GM19099 (cell line): Measurements from ENCODE around the gene UVSSA.

ENCODE experiments used
- POLR2A ChIP-seq: IDR thresholded peaks from 3 replicates; pipeline ENCODE4 v1.6.1; 2011; ENCODE audit warnings: low read depth; ENCODE audit not compliant: insufficient read length; ENCODE audit errors: extremely low read depth

Gene UVSSA

DNA sequence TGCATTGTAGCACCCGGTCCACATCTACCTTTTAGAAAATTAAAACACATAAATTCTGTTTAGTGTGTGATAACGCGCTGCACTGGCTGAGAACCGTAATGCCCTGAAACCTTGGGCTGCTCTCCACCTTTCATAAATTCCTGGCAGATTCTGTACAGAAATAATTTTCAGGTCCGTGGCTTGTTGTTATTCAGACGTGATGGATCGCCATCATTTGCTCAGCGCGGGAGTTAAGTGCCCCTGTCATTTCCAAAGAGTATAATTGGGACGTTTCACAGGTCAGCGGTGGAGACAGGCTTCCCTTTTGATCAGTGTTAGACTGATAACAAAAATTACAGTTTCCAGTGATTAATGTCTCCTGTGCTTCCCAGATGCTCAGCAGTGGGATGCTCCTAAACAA lies 16.5 kb downstream of the UVSSA start:
- TF ChIP-seq POLR2A = no peak

DNA sequence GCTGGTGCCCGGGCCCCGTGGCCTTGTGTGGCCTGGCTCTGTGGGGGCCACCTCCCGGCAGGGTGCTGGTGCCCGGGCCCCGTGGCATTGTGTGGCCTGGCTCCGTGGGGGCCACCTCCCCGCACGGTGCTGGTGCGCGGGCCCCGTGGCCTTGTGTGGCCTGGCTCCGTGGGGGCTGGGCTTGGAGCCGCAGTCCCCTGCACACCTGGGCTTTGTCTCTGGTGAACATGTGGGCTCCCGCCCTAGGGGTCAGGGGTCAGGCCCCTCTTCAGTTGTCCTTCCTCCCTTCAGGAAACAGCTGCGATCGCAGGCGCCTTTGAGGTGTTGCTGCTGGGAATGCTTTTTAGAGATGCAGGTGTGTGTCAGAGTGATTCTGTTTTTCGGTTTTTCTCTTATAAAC lies 17.2 kb downstream of the UVSSA start:
- TF ChIP-seq POLR2A = no peak

DNA sequence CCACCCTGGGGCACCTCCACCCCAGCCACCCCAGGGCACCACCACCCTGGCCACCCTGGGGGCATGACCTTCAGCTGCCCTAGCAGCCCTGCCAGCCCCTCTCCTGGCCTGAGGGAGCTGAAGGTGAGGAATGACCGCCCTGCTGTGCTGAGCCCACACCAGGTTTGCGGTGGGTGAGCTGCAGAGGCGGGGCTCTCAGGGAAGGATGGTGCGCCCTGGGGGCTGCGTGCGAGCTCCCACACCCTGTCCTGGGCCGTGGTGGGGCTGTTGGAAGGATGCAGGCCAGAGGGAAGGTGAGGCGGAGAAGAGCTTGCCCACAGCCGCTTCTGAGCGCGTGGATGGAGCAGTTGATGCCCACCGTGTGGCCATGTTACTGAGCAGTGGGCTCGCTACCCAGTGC lies 17.7 kb downstream of the UVSSA start:
- TF ChIP-seq POLR2A = no peak

DNA sequence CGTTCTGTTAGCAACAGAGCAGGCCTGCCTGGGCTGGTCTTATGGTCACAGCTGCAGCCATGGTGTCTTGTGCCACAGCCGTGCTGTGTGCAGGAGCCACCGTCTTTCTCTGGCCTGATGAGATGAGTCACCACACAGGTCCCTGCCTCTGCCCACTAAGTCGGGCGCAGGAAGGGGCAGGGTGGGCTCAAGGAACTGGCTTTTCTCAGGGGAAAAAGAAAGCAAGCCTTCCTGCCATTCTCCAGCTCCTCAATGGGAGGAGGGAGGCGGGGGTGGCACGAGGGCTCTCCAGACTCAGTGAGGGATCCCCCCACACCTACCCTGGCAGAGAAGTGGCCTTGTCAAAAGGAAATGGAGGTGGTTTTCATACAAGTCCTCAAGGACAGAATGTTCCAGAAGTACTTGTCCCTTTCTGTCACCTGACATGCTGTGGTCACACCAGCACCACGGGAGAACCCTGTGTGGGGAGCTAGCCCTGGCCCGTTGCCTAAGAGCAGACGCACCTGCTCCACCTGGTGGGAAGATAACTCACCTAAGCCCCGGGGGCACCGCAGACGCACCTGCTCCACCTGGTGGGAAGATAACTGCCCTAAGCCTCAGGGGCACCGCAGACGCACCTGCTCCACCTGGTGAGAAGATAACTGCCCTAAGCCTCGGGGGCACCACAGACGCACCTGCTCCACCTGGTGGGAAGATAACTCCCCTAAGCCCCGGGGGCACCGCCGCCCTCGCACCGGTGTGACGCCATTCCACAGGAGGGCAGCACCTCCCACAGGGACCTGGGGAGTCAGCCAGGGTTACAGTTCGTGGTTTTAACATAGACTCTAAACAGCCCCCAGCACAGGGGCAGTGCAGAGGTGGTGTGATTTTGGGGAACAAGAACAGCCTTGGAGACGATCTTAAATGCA lies 18.5 kb downstream of the UVSSA start:
- no peak for TF ChIP-seq POLR2A

DNA sequence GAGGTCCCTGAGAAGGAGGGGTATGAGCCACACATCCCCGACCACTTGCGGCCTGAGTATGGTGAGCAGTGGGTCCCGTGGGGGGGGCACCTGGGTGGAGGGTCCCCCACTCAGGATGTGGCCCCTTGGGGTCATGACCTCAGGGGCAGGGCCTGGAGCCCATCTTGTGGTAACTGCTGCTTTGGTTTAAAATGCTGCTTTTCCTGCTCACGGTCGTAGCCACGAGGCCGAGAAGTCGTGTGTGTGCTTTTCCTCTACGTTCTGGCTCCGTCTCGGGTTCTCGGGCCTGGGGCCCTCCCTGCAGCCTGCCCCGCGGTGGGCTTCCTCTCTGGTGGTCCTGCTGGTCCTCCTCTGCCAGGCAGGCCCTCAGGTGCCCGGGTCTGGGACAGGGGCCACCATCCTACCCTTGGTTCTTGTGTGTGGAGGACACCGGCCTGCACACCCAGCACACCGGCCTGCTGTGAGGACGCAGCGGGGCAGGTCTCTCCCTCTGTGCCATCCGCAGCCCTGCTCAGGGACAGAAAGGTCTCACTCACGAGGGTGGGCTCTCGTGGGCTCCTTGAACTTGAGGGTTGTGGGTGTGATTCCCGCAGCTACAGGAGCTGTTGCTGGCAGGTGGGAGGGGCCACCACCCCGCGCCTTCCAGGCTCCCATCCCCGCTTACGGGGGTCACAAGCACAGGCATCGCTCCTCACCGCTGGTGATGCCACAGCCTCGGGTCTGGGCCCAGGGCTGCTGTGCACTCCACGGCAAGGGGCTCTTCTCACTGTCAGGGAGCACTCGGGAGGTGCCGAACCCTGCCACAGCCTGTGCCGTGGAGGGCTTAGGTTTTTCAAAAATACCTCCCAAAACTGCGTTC lies 19.6 kb downstream of the UVSSA start:
- no peak for TF ChIP-seq POLR2A

DNA sequence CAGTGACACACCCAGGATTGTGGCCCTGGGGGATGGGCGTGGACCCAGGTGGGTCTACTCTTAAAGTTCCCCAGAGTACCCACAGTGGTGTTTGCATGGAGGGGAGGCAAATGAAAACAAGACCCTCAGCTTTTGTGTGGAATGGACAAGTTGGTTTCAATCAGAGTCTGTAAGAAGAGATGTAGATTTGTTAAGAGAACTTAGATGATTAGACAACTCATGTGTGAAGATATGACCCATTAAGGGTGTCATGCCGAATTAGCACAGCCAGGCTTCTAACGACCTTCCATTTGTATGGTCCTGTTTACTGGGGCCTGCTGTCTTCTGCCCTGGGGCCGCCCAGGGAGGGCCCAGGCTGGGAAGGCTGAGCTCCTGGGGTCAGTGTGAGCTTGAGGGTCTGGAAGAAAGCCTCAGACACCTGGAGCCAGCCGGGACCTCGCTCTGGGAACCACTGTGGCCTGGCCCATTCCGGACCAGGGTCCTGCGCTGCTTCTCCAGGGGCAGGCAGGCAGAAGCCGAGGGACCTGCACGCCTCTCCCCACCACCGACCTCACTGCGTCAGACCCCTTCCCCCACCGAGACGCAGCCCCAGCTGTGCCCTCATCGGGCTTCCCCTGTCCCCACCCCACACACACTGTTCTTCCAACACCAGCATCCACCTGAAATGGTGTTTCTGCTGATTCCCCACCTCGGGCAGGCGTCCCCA lies 20.4 kb downstream of the UVSSA start:
- TF ChIP-seq POLR2A = no peak

DNA sequence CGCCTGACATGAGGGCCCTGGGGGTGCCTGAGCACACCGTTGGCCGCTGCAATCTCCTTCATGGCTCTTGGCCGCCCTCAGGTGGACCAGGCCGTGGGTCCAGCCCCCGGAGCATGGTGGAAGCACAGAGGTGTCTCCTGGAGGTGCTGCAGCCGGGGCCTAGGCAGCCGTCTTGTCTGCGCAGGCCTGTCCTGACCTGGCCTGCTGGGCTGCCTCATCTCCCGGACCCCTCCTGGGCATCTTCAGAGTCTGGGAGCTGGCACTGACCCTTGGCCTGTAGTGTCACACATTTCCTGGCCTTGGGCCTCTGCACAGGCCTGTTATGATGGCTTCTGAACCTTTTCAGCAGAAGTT lies 20.9 kb downstream of the UVSSA start:
- TF ChIP-seq POLR2A = no peak

DNA sequence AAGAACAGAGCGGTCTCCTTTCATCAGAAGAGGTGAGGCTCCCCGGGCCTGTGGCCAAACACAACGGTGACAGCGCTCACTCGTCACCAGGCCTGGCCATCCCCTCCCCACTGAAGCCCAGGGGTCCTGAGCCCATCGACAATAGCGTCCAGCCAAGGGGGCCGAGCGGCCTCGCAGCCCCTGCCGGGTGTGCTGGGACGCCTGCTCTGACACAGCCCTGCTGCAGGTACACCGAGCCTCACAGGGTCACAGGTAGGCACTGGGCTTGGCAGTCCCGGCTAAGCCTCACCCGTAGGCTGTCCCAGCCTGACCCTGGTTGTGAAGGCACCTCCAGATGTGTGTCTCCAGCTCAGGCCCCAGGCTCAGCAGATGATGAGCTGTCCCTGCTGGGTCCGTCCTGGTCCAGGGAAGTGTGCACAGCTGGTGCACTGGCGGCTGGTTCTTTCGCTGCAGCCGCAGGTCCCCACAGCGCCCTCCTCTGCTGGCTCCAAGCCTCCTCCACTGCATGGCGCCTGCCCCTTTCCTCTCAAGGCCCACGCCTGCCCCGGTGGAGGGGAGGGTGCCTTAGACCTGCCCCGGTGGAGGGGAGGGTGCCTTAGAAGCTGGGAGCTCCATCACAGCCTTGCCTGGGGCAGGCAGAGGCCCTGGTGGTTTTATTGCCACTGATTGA lies 21.5 kb downstream of the UVSSA start:
- TF ChIP-seq POLR2A = no peak

DNA sequence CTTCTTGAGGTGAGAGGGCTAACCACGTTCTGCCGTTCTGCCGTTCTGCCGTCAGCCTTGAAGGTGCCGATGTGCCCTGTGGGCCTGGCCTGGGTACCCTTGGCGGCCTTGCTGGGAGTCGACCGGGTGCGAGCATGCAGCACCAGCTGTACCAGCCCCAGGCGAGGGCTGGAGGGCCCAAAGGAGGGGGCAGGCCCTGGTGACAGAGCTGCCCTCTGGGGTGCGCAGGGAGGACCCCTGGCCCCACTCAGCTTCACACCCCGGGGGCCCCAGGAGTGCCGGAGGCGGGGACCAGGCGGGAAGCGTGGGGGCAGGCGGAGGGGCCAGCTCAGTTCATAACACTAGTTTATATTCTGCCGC lies 22.1 kb downstream of the UVSSA start:
- no peak for TF ChIP-seq POLR2A

DNA sequence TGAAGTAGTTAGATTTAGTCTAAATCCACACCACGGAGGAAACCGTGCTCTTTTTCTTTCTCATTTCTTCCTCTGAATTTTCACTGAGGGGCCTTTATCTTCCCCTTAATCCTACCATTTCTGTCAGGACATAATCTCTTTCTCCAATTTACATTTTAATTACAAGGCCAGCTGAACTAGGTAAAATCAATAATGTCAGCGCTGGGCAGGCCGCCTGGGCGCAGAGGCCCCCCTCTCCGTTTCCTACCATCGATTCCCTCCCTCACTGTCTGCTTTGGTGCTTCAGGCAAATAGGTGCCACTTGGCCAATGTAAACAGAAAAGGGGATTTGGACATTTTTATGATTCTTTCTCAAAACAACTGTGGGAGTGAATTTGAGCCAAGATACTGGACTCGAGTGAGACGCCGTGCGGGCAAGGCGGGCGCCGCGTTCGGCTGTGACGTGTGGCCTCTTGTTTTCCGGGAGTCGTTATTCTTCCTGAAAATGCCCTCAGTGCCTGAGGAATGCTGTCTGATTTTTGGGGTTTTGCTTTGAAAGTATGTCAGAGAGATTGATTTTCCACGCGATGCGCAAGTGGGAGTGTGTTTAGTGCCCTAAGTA lies 22.6 kb downstream of the UVSSA start:
- TF ChIP-seq POLR2A = no peak

DNA sequence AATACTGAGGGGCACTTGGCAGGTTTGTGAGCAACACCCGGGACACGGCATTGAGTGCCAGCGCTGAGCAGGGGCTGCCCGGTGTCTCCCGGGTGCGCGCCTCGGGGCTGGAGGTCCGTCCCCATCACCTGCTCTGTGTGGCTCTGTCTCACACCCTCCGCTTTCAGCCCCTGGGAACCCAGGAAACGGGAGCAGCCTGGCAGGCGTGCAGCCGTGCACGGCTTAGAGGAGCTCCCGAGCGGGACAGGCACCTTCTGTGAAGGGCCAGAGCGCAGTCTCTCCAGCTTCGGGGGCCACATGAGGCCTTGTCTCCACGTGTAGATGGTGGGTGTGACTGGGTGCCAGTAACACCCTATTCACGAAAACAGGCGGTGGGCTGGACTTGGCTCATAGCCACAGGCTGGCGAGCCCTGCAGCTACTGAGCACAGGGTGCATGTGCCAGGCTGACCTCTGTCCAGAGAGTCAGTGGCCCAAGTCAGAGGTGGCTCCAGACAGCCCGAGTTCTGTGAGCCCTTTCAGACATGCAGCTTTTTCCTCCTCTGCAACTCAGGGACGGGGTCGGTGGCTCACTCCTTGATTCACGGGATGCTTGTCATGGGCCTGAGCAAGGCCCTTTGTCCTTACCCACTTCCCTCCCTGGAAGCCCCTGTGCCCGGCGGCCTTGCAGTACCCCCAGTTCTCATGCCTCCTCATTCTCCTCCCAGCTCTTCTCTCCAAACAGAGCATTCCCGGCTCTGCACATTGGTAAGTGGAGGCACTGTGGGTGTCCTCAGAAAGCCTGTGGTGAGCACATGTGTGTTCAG lies 23.5 kb downstream of the UVSSA start:
- no peak for TF ChIP-seq POLR2A

DNA sequence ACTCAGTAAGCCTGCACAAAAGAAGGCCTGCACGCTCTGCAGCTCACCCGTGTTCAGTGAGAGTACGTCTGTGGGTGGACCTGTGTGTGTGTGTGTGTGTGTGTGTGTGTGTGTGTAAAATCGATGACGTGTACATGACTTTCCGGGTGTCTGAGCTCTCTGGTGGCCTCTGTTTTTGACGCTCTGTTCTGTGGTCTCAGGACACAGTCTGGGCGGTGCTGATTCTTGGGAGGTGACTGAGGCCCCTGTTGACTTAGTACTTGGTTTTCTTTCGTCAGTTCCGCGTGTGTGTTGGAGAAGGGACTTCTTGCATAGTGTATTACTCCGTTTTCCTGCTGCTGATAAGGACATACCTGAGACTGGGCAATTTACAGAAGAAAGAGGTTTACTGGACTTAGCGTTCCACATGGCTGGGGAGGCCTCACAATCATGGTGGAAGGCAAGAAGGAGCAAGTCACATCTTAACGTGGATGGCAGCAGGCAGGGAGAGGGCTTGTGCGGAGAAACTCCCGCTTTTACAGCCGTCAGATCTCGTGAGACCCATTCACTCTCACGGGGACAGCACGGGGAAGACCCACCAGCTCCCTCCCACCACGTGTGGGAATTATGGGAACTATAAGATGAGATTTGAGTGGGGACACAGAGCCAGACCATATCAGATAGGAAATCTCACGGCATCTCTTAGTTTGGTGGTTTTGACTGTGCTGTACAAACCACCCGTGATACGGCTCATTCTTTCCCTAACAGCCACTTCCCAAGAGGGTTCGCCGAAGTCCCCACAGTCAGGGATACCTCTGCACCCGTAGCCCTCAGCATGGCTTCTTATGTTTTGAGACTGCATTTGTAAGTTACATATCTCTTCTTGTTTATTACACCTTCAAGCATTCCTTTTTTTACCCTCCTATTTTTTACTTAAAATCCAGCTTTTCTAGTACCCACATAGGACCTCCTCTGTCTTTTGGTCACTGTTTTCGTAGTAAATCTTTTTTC lies 24.5 kb downstream of the UVSSA start:
- no peak for TF ChIP-seq POLR2A
